Measurements from ENCODE around the gene WWOX.

Gene WWOX

GRCh38 chr16:78396673-78397072, 297.2 kb downstream of the WWOX start:
- DNase-seq (ENCODE audit: low read depth), result no peak

GRCh38 chr16:78399384-78399783, 299.9 kb downstream of the WWOX start:
- DNase-seq (ENCODE audit: low read depth), result no peak

- no peak for DNase-seq (ENCODE audit: low read depth)
These were observed 303.4 kb downstream of the WWOX start for GRCh38 chr16:78402833-78403232.

- DNase-seq (ENCODE audit: low read depth), result no peak
These were observed 305.6 kb downstream of the WWOX start for GRCh38 chr16:78405040-78405439.

GRCh38 chr16:78405833-78406232, 306.4 kb downstream of the WWOX start:
- no peak for DNase-seq (ENCODE audit: low read depth)

- no peak for DNase-seq (ENCODE audit: low read depth)
These were observed 307.7 kb downstream of the WWOX start for GRCh38 chr16:78407191-78407590.

- no peak for DNase-seq (ENCODE audit: low read depth)
These were observed 314.2 kb downstream of the WWOX start for GRCh38 chr16:78413651-78414050.

- DNase-seq (ENCODE audit: low read depth), result no peak
These were observed 315.6 kb downstream of the WWOX start for GRCh38 chr16:78415013-78415412.

- no peak for DNase-seq (ENCODE audit: low read depth)
These were observed 316.2 kb downstream of the WWOX start for GRCh38 chr16:78415669-78416068.

GRCh38 chr16:78416400-78416799, 316.9 kb downstream of the WWOX start:
- DNase-seq (ENCODE audit: low read depth), result no peak

GRCh38 chr16:78421181-78421708, 321.8 kb downstream of the WWOX start:
- no peak for DNase-seq (ENCODE audit: low read depth)

- DNase-seq (ENCODE audit: low read depth), result no peak
These were observed 325.8 kb downstream of the WWOX start for GRCh38 chr16:78425281-78425680.

GRCh38 chr16:78425891-78426510, 326.5 kb downstream of the WWOX start:
- no peak for DNase-seq (ENCODE audit: low read depth)

- DNase-seq (ENCODE audit: low read depth), result no peak
These were observed 328.7 kb downstream of the WWOX start for GRCh38 chr16:78428193-78428592.

- no peak for DNase-seq (ENCODE audit: low read depth)
These were observed 330.8 kb downstream of the WWOX start for GRCh38 chr16:78430281-78430680.

- no peak for DNase-seq (ENCODE audit: low read depth)
These were observed 331.7 kb downstream of the WWOX start for GRCh38 chr16:78431004-78431670.

- no peak for DNase-seq (ENCODE audit: low read depth)
These were observed 332.2 kb downstream of the WWOX start for GRCh38 chr16:78431701-78432100.

GRCh38 chr16:78432451-78432850, 333.0 kb downstream of the WWOX start:
- DNase-seq (ENCODE audit: low read depth), result no peak

- DNase-seq (ENCODE audit: low read depth), result no peak
These were observed 333.7 kb downstream of the WWOX start for GRCh38 chr16:78433116-78433515.

GRCh38 chr16:78434401-78434800, 334.9 kb downstream of the WWOX start:
- DNase-seq (ENCODE audit: low read depth), result no peak

GRCh38 chr16:78435260-78435659, 335.8 kb downstream of the WWOX start:
- DNase-seq (ENCODE audit: low read depth), result no peak

GRCh38 chr16:78436023-78436422, 336.6 kb downstream of the WWOX start:
- DNase-seq (ENCODE audit: low read depth), result no peak

- no peak for DNase-seq (ENCODE audit: low read depth)
These were observed 337.4 kb downstream of the WWOX start for GRCh38 chr16:78436846-78437245.

Data from activated T-helper 9 cell treated with anti-CD3 and anti-CD28 coated beads, Interleukin-2, amount 50 U/mL, for 16 hours (primary cell).